WTC11 (cell line): ENCODE measurements around the gene RAD51D. TPM values are rescaled to one million over a fixed set of nuclear protein-coding genes. Genes with fewer than 3 reads are reported as not detected.

Experiments used
- ATAC-seq: fragments of 200-7000 bp; cut with Tn5 transposase; 2 replicates; pipeline ENCODE4 v1.10.0; 2021; ENCODE audit warnings: mild to moderate bottlenecking, moderate library complexity
- CTCF ChIA-PET: fragments of 300-600 bp; sonication (Branson Sonifier 250); formaldehyde crosslinking; loops from one replicate; lab custom pipeline; 2021; ENCODE audit warnings: antibody characterized with exemption; lab: Charles Lee
- POLR2A ChIA-PET: fragments of 350-600 bp; sonication (Branson Sonifier 250); formaldehyde crosslinking; loops from one replicate; lab custom pipeline; 2021; ENCODE audit warnings: antibody characterized with exemption; lab: Charles Lee
- DNase-seq: peaks from one replicate; pipeline ENCODE4 v3.0.0; 2021; ENCODE audit warnings: low spot score
- H3K27ac Mint-ChIP-seq: 2 replicates; pipeline ENCODE4 v1.8.0; 2021; ENCODE audit warnings: mixed read lengths
- H3K27me3 Mint-ChIP-seq: 2 replicates; pipeline ENCODE4 v1.8.0; 2021; ENCODE audit warnings: low read depth, mild to moderate bottlenecking, moderate library complexity, mixed read lengths
- H3K36me3 Mint-ChIP-seq: 2 replicates; pipeline ENCODE4 v1.8.0; 2021; ENCODE audit warnings: mixed read lengths
- H3K4me1 Mint-ChIP-seq: 2 replicates; pipeline ENCODE4 v1.8.0; 2022; ENCODE audit warnings: mixed read lengths
- H3K4me3 Mint-ChIP-seq: 2 replicates; pipeline ENCODE4 v1.8.0; 2021; ENCODE audit warnings: mild to moderate bottlenecking, moderate library complexity, mixed read lengths
- H3K9me3 Mint-ChIP-seq: 2 replicates; pipeline ENCODE4 v1.8.0; 2021; ENCODE audit warnings: mixed read lengths
- KAT7 ChIP-seq: sonication (generic); formaldehyde crosslinking; IDR thresholded peaks from 2 replicates; pipeline ENCODE4 v1.8.1; 2023; ENCODE audit warnings: missing genetic modification reagents, mild to moderate bottlenecking, borderline replicate concordance
- MYBL2 ChIP-seq: sonication (generic); formaldehyde crosslinking; IDR thresholded peaks from 2 replicates; pipeline ENCODE4 v1.8.1; 2023; ENCODE audit warnings: mild to moderate bottlenecking, moderate library complexity, missing genetic modification reagents
- RELA ChIP-seq: sonication (generic); formaldehyde crosslinking; IDR thresholded peaks from 2 replicates; pipeline ENCODE4 v1.8.1; 2022; ENCODE audit warnings: missing genetic modification reagents, mild to moderate bottlenecking, borderline replicate concordance
- RORB ChIP-seq: fragments of 250-450 bp; sonication (Bioruptor Pico); IDR thresholded peaks from 2 replicates; pipeline ENCODE4 v1.9.0; 2021; ENCODE audit warnings: mild to moderate bottlenecking
- TP53 ChIP-seq: sonication (generic); formaldehyde crosslinking; IDR thresholded peaks from 2 replicates; pipeline ENCODE4 v1.8.1; 2023; ENCODE audit warnings: mild to moderate bottlenecking, missing genetic modification reagents
- ZNF138 ChIP-seq: sonication (generic); formaldehyde crosslinking; conservative IDR thresholded peaks from 2 replicates; pipeline ENCODE4 v1.8.1; 2022; ENCODE audit warnings: mild to moderate bottlenecking, moderate library complexity, missing genetic modification reagents
- ZNF219 ChIP-seq: sonication (generic); formaldehyde crosslinking; IDR thresholded peaks from 2 replicates; pipeline ENCODE4 v1.8.0; 2023; ENCODE audit warnings: missing genetic modification reagents, mild to moderate bottlenecking, borderline replicate concordance
- ZNF416 ChIP-seq: fragments of 250-450 bp; sonication (Bioruptor Pico); IDR thresholded peaks from 2 replicates; pipeline ENCODE4 v1.9.0; 2021; ENCODE audit warnings: mild to moderate bottlenecking, inconsistent platforms
- total RNA-seq: library from RNA; stranded (reverse); gene quantifications from 3 replicates; pipeline ENCODE4 v1.2.3, GENCODE V29; 2021
- TF ChIP-seq, protein P1 (sequence below): sonication (generic); formaldehyde crosslinking; IDR thresholded peaks from 2 replicates; pipeline ENCODE4 v1.8.1; 2023; ENCODE audit warnings: mild to moderate bottlenecking, moderate library complexity, missing genetic modification reagents
- TF ChIP-seq, protein P2 (sequence below): sonication (generic); formaldehyde crosslinking; IDR thresholded peaks from 2 replicates; pipeline ENCODE4 v1.8.1; 2023; ENCODE audit warnings: mild to moderate bottlenecking, missing genetic modification reagents, borderline replicate concordance
- TF ChIP-seq, protein P3 (sequence below): sonication (generic); formaldehyde crosslinking; conservative IDR thresholded peaks from 2 replicates; pipeline ENCODE4 v1.8.1; 2023; ENCODE audit warnings: mild to moderate bottlenecking, low read depth, missing genetic modification reagents, moderate library complexity
- TF ChIP-seq, protein P4 (sequence below): sonication (generic); formaldehyde crosslinking; IDR thresholded peaks from 2 replicates; pipeline ENCODE4 v1.8.0; 2023; ENCODE audit warnings: missing genetic modification reagents, mild to moderate bottlenecking, borderline replicate concordance
- TF ChIP-seq, protein P5 (sequence below): sonication (generic); formaldehyde crosslinking; IDR thresholded peaks from 2 replicates; pipeline ENCODE4 v1.8.0; 2022; ENCODE audit warnings: mild to moderate bottlenecking, missing genetic modification reagents
- TF ChIP-seq, protein P6 (sequence below): fragments of 250-450 bp; sonication (Bioruptor Pico); IDR thresholded peaks from 2 replicates; pipeline ENCODE4 v1.9.0; 2021; ENCODE audit warnings: mild to moderate bottlenecking
- TF ChIP-seq, protein P7 (sequence below): fragments of 200-600 bp; IDR thresholded peaks from 2 replicates; pipeline ENCODE4 v1.8.0; 2022; ENCODE audit warnings: antibody characterized with exemption

Gene RAD51D
- total RNA-seq, 1 experiment from 2014 or later: 15.0 TPM

DNA sequence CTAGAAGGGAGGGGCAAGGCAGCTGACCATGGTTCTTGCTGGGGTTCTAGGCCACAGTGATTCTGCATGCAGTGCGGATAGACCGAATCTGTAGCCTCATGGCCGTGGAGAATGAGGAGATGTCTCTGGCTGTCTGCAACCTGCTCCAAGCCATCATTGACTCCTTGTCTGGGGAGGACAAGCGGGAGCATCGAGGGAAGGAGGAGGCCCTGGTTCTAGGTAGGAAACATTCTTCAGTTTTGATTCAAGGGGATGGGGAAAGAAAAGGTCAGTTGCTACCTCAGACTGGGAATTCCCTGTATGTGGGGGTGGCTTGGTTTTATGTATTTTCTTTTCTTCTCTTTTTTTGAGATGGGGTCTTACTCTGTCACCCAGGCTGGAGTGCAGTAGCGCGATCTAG is 35.6 kb upstream of the RAD51D start:
- POLR2A ChIA-PET: no interaction called here
- H3K9me3 Mint-ChIP-seq: no peaks in the 10 kb centered on the region

More for the DNA sequence above, 35.6 kb upstream of the RAD51D start:
- TF ChIP-seq ZNF416 (CRISPR knock-in tag) (no peak), RORB (no peak), RELA (no peak), ZNF138 (CRISPR knock-in tag) (no peak), TP53 (CRISPR knock-in tag) (no peak), MYBL2 (CRISPR knock-in tag) (no peak), ZNF219 (CRISPR knock-in tag) (no peak), KAT7 (CRISPR knock-in tag) (no peak)
- TF ChIP-seq, protein P1, sequence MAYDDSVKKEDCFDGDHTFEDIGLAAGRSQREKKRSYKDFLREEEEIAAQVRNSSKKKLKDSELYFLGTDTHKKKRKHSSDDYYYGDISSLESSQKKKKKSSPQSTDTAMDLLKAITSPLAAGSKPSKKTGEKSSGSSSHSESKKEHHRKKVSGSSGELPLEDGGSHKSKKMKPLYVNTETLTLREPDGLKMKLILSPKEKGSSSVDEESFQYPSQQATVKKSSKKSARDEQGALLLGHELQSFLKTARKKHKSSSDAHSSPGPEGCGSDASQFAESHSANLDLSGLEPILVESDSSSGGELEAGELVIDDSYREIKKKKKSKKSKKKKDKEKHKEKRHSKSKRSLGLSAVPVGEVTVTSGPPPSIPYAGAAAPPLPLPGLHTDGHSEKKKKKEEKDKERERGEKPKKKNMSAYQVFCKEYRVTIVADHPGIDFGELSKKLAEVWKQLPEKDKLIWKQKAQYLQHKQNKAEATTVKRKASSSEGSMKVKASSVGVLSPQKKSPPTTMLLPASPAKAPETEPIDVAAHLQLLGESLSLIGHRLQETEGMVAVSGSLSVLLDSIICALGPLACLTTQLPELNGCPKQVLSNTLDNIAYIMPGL (CRISPR knock-in tag): no peak
- TF ChIP-seq, protein P2, sequence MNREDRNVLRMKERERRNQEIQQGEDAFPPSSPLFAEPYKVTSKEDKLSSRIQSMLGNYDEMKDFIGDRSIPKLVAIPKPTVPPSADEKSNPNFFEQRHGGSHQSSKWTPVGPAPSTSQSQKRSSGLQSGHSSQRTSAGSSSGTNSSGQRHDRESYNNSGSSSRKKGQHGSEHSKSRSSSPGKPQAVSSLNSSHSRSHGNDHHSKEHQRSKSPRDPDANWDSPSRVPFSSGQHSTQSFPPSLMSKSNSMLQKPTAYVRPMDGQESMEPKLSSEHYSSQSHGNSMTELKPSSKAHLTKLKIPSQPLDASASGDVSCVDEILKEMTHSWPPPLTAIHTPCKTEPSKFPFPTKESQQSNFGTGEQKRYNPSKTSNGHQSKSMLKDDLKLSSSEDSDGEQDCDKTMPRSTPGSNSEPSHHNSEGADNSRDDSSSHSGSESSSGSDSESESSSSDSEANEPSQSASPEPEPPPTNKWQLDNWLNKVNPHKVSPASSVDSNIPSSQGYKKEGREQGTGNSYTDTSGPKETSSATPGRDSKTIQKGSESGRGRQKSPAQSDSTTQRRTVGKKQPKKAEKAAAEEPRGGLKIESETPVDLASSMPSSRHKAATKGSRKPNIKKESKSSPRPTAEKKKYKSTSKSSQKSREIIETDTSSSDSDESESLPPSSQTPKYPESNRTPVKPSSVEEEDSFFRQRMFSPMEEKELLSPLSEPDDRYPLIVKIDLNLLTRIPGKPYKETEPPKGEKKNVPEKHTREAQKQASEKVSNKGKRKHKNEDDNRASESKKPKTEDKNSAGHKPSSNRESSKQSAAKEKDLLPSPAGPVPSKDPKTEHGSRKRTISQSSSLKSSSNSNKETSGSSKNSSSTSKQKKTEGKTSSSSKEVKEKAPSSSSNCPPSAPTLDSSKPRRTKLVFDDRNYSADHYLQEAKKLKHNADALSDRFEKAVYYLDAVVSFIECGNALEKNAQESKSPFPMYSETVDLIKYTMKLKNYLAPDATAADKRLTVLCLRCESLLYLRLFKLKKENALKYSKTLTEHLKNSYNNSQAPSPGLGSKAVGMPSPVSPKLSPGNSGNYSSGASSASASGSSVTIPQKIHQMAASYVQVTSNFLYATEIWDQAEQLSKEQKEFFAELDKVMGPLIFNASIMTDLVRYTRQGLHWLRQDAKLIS (CRISPR knock-in tag): no peak
- TF ChIP-seq, protein P3, sequence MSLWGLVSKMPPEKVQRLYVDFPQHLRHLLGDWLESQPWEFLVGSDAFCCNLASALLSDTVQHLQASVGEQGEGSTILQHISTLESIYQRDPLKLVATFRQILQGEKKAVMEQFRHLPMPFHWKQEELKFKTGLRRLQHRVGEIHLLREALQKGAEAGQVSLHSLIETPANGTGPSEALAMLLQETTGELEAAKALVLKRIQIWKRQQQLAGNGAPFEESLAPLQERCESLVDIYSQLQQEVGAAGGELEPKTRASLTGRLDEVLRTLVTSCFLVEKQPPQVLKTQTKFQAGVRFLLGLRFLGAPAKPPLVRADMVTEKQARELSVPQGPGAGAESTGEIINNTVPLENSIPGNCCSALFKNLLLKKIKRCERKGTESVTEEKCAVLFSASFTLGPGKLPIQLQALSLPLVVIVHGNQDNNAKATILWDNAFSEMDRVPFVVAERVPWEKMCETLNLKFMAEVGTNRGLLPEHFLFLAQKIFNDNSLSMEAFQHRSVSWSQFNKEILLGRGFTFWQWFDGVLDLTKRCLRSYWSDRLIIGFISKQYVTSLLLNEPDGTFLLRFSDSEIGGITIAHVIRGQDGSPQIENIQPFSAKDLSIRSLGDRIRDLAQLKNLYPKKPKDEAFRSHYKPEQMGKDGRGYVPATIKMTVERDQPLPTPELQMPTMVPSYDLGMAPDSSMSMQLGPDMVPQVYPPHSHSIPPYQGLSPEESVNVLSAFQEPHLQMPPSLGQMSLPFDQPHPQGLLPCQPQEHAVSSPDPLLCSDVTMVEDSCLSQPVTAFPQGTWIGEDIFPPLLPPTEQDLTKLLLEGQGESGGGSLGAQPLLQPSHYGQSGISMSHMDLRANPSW (CRISPR knock-in tag): no peak
- TF ChIP-seq, protein P4, sequence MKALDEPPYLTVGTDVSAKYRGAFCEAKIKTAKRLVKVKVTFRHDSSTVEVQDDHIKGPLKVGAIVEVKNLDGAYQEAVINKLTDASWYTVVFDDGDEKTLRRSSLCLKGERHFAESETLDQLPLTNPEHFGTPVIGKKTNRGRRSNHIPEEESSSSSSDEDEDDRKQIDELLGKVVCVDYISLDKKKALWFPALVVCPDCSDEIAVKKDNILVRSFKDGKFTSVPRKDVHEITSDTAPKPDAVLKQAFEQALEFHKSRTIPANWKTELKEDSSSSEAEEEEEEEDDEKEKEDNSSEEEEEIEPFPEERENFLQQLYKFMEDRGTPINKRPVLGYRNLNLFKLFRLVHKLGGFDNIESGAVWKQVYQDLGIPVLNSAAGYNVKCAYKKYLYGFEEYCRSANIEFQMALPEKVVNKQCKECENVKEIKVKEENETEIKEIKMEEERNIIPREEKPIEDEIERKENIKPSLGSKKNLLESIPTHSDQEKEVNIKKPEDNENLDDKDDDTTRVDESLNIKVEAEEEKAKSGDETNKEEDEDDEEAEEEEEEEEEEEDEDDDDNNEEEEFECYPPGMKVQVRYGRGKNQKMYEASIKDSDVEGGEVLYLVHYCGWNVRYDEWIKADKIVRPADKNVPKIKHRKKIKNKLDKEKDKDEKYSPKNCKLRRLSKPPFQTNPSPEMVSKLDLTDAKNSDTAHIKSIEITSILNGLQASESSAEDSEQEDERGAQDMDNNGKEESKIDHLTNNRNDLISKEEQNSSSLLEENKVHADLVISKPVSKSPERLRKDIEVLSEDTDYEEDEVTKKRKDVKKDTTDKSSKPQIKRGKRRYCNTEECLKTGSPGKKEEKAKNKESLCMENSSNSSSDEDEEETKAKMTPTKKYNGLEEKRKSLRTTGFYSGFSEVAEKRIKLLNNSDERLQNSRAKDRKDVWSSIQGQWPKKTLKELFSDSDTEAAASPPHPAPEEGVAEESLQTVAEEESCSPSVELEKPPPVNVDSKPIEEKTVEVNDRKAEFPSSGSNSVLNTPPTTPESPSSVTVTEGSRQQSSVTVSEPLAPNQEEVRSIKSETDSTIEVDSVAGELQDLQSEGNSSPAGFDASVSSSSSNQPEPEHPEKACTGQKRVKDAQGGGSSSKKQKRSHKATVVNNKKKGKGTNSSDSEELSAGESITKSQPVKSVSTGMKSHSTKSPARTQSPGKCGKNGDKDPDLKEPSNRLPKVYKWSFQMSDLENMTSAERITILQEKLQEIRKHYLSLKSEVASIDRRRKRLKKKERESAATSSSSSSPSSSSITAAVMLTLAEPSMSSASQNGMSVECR: no peak
- TF ChIP-seq, protein P5, sequence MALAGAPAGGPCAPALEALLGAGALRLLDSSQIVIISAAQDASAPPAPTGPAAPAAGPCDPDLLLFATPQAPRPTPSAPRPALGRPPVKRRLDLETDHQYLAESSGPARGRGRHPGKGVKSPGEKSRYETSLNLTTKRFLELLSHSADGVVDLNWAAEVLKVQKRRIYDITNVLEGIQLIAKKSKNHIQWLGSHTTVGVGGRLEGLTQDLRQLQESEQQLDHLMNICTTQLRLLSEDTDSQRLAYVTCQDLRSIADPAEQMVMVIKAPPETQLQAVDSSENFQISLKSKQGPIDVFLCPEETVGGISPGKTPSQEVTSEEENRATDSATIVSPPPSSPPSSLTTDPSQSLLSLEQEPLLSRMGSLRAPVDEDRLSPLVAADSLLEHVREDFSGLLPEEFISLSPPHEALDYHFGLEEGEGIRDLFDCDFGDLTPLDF (CRISPR knock-in tag): no peak
- TF ChIP-seq, protein P6, sequence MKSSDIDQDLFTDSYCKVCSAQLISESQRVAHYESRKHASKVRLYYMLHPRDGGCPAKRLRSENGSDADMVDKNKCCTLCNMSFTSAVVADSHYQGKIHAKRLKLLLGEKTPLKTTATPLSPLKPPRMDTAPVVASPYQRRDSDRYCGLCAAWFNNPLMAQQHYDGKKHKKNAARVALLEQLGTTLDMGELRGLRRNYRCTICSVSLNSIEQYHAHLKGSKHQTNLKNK (CRISPR knock-in tag): no peak
- TF ChIP-seq, protein P7, sequence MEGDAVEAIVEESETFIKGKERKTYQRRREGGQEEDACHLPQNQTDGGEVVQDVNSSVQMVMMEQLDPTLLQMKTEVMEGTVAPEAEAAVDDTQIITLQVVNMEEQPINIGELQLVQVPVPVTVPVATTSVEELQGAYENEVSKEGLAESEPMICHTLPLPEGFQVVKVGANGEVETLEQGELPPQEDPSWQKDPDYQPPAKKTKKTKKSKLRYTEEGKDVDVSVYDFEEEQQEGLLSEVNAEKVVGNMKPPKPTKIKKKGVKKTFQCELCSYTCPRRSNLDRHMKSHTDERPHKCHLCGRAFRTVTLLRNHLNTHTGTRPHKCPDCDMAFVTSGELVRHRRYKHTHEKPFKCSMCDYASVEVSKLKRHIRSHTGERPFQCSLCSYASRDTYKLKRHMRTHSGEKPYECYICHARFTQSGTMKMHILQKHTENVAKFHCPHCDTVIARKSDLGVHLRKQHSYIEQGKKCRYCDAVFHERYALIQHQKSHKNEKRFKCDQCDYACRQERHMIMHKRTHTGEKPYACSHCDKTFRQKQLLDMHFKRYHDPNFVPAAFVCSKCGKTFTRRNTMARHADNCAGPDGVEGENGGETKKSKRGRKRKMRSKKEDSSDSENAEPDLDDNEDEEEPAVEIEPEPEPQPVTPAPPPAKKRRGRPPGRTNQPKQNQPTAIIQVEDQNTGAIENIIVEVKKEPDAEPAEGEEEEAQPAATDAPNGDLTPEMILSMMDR: no peak
- H3K4me3 Mint-ChIP-seq: no peak overlapping the region
- H3K36me3 Mint-ChIP-seq: no peaks in the 10 kb centered on the region
- CTCF ChIA-PET: no interaction called here
- H3K4me1 Mint-ChIP-seq: no peaks in the 10 kb centered on the region
- H3K27me3 Mint-ChIP-seq: no peaks in the 10 kb centered on the region; the same call in none of the 2 replicates
- H3K27ac Mint-ChIP-seq: no peak overlapping the region
- DNase-seq (no peak), ATAC-seq (no peak)
